ENCODE measurements around the gene SCARB1. TPM values are rescaled to one million over a fixed set of nuclear protein-coding genes. Genes with fewer than 3 reads are reported as not detected.

The SCARB1 gene
- total RNA-seq, 1 donor = 9.4 TPM

DNA sequence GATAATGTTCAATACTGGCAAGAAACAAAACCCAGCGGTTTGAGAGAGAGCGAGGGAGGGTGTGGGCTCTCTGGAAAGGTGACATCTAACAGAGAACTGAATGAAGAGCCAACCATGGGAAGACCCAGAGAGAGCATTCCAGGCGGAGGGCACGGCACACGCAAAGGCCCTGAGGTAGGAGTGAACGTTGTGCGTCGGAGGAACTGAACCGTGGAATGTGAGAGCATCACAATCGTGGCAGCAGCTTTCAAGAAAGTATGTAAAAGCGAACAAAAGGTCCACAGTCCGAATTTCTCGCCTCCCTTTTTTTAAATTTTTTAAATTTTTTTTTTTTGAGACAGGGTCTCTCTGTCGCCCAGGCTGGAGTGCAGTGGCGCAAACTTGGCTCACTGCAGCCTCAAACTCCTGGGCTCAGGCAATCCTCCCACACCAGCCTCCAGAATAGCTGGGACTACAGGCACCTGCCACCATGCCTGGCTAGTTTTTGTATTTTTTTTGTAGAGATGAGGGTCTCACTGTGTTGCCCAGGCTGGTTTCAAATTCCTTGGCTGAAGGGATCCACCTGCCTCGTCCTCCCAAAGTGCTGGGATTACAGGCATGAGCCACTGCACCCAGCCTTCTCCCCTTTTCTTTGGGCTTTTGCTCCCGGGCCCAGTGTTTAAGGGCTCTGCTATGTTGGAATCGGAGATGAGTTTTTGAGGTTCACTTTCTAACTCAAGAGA lies 15.3 kb upstream of the SCARB1 start:
- H4K20me1 ChIP-seq (ENCODE audit: insufficient read depth, low read length) = no peaks in the 10 kb centered on the region
- H3K4me1 ChIP-seq (ENCODE audit: insufficient read depth, low read length) = no peaks in the 10 kb centered on the region
- H3K9me3 ChIP-seq (ENCODE audit: low read depth, low read length) = no peaks in the 10 kb centered on the region
- no peaks in the 10 kb centered on the region for H3K79me2 ChIP-seq (ENCODE audit: insufficient read depth, low read length)
- no peak overlapping the region for H3K4me2 ChIP-seq (ENCODE audit: insufficient read depth, low read length)
- TF ChIP-seq, protein P1, sequence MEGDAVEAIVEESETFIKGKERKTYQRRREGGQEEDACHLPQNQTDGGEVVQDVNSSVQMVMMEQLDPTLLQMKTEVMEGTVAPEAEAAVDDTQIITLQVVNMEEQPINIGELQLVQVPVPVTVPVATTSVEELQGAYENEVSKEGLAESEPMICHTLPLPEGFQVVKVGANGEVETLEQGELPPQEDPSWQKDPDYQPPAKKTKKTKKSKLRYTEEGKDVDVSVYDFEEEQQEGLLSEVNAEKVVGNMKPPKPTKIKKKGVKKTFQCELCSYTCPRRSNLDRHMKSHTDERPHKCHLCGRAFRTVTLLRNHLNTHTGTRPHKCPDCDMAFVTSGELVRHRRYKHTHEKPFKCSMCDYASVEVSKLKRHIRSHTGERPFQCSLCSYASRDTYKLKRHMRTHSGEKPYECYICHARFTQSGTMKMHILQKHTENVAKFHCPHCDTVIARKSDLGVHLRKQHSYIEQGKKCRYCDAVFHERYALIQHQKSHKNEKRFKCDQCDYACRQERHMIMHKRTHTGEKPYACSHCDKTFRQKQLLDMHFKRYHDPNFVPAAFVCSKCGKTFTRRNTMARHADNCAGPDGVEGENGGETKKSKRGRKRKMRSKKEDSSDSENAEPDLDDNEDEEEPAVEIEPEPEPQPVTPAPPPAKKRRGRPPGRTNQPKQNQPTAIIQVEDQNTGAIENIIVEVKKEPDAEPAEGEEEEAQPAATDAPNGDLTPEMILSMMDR (IDR thresholded peaks at IDR 0.05; ENCODE audit: extremely low read depth, low read depth, low read length) = no peak
- no peaks in the 10 kb centered on the region for H3K27me3 ChIP-seq (ENCODE audit: insufficient read depth, low read length)
- H3K36me3 ChIP-seq (ENCODE audit: insufficient read depth, low read length) = no peaks in the 10 kb centered on the region
- no peak overlapping the region for H3K4me3 ChIP-seq (ENCODE audit: insufficient read depth, low read length)
- no peak overlapping the region for H2AFZ ChIP-seq (ENCODE audit: low read length)
- no peak overlapping the region for H3K27ac ChIP-seq (ENCODE audit: low read depth, low read length)
- no peak for DNase-seq (ENCODE audit: insufficient read length, low spot score, missing footprints)

DNA sequence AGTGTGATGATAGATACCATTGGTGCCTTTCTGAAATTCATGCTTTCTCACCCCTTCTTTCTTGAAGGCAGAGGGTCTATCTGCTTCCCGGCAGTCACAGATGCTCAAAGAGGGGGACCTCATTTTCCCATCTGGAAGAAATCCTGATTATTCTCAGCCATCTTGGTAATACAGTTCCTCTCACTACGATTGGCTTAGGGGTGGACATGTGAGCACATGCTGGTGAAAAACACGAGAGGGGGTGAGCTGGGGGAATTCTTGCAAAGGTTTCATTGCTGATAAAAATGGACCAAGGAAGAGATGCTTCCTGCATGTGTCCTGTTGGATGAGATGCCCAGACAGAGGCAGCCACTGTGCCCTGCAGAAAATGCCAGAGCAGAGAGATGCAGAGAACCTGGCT lies 13.8 kb upstream of the SCARB1 start:
- no peak for DNase-seq (ENCODE audit: insufficient read length, low spot score, missing footprints)
- Histone ChIP-seq H3K27ac (ENCODE audit: low read depth, low read length) (no peak overlapping the region), H3K4me2 (ENCODE audit: insufficient read depth, low read length) (no peak overlapping the region), H3K4me3 (ENCODE audit: insufficient read depth, low read length) (no peak overlapping the region), H3K79me2 (ENCODE audit: insufficient read depth, low read length) (no peaks in the 10 kb centered on the region), H4K20me1 (ENCODE audit: insufficient read depth, low read length) (no peaks in the 10 kb centered on the region), H3K36me3 (ENCODE audit: insufficient read depth, low read length) (no peaks in the 10 kb centered on the region), H2AFZ (ENCODE audit: low read length) (no peak overlapping the region), H3K27me3 (ENCODE audit: insufficient read depth, low read length) (no peaks in the 10 kb centered on the region), H3K9me3 (ENCODE audit: low read depth, low read length) (no peaks in the 10 kb centered on the region), H3K4me1 (ENCODE audit: insufficient read depth, low read length) (no peaks in the 10 kb centered on the region)
- TF ChIP-seq, protein P1 (IDR thresholded peaks at IDR 0.05; ENCODE audit: extremely low read depth, low read depth, low read length) = no peak

DNA sequence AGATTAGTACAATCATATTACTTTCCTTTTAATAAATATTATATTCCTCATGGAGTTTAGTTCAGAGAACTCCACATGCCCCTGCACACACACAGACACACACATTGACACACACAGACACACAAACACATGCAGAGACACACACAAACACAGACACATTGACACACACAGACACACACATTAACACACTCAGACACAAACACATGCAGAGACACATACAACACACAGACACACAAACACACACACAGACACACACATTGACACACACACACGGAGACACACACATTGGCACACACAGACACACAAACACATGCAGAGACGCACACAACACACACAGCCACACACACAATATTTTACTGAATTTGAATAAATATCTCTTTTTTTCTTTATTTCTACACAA lies 12.5 kb upstream of the SCARB1 start:
- Histone ChIP-seq H3K27ac (ENCODE audit: low read depth, low read length) (no peak overlapping the region), H2AFZ (ENCODE audit: low read length) (no peak overlapping the region), H4K20me1 (ENCODE audit: insufficient read depth, low read length) (no peaks in the 10 kb centered on the region)

DNA sequence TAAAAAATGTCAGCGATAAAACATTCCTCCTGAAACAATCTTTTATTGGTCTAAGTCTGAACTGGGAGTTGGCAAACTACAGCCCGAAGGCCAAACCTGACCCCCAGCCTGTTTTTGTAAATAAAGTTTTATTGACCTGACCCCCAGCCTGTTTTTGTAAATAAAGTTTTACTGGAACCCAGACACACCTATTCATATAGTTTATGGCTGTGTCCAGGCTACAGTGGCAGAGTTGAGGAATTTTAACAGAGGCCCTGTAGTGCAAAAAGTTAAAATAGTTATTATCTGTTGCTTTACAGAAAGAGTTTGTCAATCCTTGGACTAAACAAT lies 12.1 kb upstream of the SCARB1 start:
- H3K9me3 ChIP-seq (ENCODE audit: low read depth, low read length) = no peaks in the 10 kb centered on the region
- no peak overlapping the region for H3K27ac ChIP-seq (ENCODE audit: low read depth, low read length)
- H4K20me1 ChIP-seq (ENCODE audit: insufficient read depth, low read length) = no peaks in the 10 kb centered on the region
- no peaks in the 10 kb centered on the region for H3K36me3 ChIP-seq (ENCODE audit: insufficient read depth, low read length)
- H3K79me2 ChIP-seq (ENCODE audit: insufficient read depth, low read length) = no peaks in the 10 kb centered on the region
- H3K27me3 ChIP-seq (ENCODE audit: insufficient read depth, low read length) = no peaks in the 10 kb centered on the region
- DNase-seq (ENCODE audit: insufficient read length, low spot score, missing footprints) = peak; percentile 60
- TF ChIP-seq, protein P1 (IDR thresholded peaks at IDR 0.05; ENCODE audit: extremely low read depth, low read depth, low read length) = no peak
- H3K4me1 ChIP-seq (ENCODE audit: insufficient read depth, low read length) = no peaks in the 10 kb centered on the region
- no peak overlapping the region for H2AFZ ChIP-seq (ENCODE audit: low read length)
- no peak overlapping the region for H3K4me2 ChIP-seq (ENCODE audit: insufficient read depth, low read length)
- no peak overlapping the region for H3K4me3 ChIP-seq (ENCODE audit: insufficient read depth, low read length)

More for the DNA sequence above, 12.5 kb upstream of the SCARB1 start:
- Histone ChIP-seq H3K9me3 (ENCODE audit: low read depth, low read length) (no peaks in the 10 kb centered on the region), H3K79me2 (ENCODE audit: insufficient read depth, low read length) (no peaks in the 10 kb centered on the region), H3K36me3 (ENCODE audit: insufficient read depth, low read length) (no peaks in the 10 kb centered on the region), H3K4me1 (ENCODE audit: insufficient read depth, low read length) (no peaks in the 10 kb centered on the region), H3K4me2 (ENCODE audit: insufficient read depth, low read length) (no peak overlapping the region), H3K27me3 (ENCODE audit: insufficient read depth, low read length) (no peaks in the 10 kb centered on the region), H3K4me3 (ENCODE audit: insufficient read depth, low read length) (no peak overlapping the region)
- TF ChIP-seq, protein P1 (IDR thresholded peaks at IDR 0.05; ENCODE audit: extremely low read depth, low read depth, low read length) = no peak
- DNase-seq (ENCODE audit: insufficient read length, low spot score, missing footprints) = no peak

Data from osteoblast (primary cell).